GM21423 (cell line): Measurements from ENCODE around the gene SLC5A10.

Experiments used
- ATAC-seq: cut with Tn5 transposase; IDR thresholded peaks from one replicate; pipeline ENCODE4 v1.9.1; 2021; ENCODE audit warnings: mild to moderate bottlenecking, moderate library complexity; ENCODE audit not compliant: unreplicated experiment

SLC5A10 gene

GRCh38 chr17:18981642-18982424 lies 29.9 kb downstream of the SLC5A10 start:
- ATAC-seq: no peak

GRCh38 chr17:18984273-18985114 lies 32.5 kb downstream of the SLC5A10 start:
- no peak for ATAC-seq

- no peak for ATAC-seq
These were observed 33.5 kb downstream of the SLC5A10 start for GRCh38 chr17:18985475-18985874.

- no peak for ATAC-seq
These were observed 34.7 kb downstream of the SLC5A10 start for GRCh38 chr17:18986541-18987229.

- no peak for ATAC-seq
These were observed 35.3 kb downstream of the SLC5A10 start for GRCh38 chr17:18987230-18987610.

DNA sequence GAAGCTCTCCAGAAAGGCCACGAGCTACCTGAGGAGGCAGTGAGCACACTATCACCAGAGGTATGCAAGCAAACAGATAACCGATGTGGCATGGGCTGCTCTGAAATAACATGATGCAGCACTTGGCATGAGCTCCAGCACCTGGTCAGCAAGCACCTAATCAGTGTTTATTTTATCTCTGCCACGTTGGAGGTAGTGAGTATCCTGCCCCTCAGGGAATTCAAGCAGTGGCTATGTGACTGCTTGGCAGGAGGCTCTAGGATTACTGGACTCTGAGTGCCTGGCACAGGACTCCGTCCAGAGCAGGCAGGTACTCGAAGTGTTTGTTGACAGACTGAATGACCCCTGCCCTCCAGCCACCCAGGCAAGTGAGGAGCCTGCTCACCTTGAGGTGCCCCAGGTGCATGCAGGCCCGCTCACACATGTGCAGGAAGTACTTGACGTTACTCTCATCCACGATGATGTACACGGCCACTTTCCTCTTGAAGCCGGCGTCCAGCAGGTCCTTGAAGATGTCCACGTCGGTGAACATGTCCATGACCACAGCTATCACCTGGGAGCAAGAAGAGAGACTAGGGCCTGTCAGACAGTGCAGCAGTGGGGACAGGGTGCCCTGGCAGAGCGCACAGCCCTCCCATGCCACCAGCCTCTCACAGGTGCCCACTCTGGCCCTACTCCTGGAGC lies 36.0 kb downstream of the SLC5A10 start:
- ATAC-seq: no peak

DNA sequence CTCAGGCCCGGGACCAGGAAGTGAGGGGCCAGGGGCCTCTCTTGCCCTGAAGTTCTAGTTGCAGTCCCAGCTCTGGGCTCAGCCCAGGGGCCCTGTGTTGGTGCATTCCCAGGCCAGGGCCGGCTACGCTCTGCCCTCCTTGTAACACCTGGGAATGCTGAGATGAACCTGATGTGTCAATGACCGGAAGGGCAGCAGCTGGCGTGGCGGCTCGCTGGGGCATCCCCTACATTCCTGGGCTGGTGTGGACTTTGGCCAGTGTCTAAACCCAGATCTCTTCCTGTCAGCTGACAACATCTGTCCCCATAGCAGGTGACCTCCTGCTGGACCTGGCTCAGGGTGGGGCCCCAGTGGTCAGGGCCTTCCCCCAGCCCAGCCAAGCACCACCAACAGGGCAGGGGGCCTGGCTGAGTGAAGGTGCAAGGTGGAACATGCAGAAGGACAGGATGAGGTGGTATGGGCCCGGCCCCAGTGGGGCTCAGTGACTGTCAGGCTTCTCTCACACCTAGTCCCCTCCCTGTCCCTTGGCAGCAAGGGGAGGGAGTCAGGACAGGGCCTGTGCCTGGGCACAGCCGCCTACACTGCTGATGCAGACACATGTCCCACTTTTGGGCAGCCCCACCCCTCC lies 36.7 kb downstream of the SLC5A10 start:
- no peak for ATAC-seq

- no peak for ATAC-seq
These were observed 38.4 kb downstream of the SLC5A10 start for GRCh38 chr17:18990331-18990730.

- no peak for ATAC-seq
These were observed 39.8 kb downstream of the SLC5A10 start for GRCh38 chr17:18991531-18992315.

GRCh38 chr17:18992454-18993130 lies 40.6 kb downstream of the SLC5A10 start:
- no peak for ATAC-seq

DNA sequence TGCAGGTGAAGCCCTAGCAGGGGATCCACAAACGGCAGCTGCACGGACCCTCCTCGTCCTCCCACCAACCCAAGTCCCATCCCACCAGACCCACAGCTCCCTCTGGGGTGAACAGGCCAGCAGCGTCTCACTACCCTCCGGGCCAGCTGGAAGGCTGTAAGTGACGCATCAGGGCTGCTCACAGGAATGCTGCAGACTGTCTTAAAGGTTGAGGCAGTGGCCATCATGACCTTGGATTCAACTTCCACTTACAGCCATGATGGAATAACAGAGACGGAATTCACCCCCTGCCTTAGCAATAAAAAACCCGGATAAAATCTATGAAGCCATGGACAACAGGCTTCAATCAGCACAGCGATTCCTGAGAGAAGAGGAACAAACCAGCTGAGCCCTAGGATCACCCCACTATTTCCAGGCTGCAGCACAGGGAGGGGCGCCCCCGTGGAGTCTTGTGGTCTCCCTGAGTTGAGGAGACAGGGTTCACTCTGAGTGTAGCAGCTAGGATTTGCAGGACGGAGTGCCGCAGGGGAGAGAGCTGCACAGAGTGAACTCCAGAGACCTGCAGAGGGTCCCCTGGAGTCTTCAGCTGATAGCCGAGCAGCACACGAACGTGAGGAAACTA lies 42.1 kb downstream of the SLC5A10 start:
- no peak for ATAC-seq

DNA sequence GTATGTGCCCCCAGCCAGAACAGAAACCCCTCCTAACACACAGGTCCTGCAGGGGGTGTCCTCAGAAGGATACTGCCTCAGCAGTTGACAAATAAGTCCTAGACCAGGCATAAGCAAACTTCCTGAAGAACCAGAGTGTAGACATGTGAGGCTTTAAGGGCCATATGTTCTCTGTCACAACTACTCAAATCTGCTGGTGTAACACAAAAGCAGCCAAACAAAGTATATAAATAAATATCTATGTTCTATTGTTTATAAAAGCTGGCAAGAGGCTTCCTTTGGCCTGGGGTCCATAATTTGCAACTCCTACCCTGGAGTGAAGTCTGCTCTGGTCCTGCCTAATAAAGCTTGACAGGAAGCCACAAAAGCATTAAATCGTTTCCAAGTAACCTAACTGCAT lies 42.7 kb downstream of the SLC5A10 start:
- ATAC-seq: no peak

DNA sequence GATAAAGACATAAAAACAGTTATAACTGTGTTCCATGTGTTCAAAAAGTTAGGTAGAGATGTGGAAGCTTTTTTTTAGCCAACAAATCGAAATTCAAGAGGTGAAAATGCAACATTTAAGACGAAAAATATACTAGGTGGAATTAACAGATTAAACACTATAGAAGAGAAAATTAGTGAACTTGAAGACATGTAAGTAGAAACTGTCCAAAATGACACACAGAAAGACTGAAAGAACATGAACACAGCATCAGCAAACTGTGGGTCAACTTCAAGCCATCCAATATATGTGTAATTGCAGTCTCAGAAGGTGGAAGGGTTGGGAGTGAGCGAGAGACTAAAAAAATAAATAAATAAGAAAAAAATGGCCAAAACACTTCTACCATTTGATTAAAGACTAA lies 43.3 kb downstream of the SLC5A10 start:
- no peak for ATAC-seq

DNA sequence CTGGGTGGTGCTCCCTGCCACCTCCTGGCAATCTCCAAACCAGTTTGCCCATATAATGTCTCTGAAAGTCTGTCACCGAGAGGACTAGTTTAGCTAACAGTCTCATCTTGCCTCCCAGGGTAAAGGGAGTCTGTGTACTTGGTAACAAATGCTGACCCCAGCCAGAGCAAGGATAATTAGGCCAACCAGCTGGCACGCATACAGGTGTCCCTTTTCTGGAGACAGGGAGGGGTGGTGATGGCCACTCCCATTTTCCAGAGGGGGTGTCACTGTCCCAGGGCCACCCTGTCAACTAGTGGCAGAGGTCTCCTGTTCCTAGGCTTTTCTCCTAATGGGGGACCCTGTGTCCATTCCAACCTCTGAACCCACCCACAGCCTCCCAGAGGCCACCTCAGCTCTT lies 44.5 kb downstream of the SLC5A10 start:
- ATAC-seq: no peak

DNA sequence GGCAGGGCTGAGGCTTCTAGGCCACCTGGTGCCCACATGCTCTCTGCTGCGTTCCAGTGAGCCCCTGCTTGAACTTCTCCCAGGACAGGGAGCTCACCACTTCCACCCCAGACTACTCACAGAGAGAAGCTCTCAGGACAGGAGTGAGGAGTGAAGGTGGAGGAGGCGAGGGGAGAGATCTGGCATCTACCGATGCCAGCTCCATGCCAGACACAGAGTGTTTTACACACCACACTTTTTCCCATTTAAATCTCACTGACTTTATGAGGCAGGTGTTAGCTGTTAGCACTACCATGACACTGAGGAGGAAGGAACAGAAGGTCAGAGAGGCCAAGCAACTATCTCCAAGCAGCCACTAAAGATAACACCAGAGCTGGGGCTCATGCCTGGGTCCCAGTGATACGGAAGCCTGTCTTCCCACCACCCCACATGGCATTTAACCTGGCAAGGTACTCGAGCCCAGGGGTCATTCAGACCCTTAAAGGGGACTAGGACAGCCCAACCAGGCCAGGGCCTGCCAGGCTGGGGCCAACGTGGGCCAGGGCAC lies 45.8 kb downstream of the SLC5A10 start:
- no peak for ATAC-seq

GRCh38 chr17:18999394-18999793 lies 47.4 kb downstream of the SLC5A10 start:
- no peak for ATAC-seq

DNA sequence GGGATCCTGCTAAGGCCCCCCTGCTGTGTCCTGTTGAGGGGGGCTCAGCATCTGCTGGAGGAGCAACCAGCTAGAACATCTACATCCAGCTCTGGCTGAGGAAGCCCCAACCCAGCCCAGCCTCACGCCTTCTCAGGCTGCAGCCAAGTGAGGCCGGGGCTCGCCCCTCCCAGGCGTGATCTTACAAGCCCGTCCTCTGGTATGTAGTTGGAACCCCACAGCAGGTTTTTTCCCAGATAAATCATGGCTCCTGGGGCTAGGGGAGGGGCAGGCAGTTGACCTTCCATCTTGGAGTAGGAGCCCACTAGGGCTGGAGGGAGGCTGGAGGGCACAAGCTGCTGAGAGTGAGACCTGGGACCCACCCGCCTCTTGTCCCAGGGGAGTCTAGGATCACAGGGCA lies 47.9 kb downstream of the SLC5A10 start:
- no peak for ATAC-seq

DNA sequence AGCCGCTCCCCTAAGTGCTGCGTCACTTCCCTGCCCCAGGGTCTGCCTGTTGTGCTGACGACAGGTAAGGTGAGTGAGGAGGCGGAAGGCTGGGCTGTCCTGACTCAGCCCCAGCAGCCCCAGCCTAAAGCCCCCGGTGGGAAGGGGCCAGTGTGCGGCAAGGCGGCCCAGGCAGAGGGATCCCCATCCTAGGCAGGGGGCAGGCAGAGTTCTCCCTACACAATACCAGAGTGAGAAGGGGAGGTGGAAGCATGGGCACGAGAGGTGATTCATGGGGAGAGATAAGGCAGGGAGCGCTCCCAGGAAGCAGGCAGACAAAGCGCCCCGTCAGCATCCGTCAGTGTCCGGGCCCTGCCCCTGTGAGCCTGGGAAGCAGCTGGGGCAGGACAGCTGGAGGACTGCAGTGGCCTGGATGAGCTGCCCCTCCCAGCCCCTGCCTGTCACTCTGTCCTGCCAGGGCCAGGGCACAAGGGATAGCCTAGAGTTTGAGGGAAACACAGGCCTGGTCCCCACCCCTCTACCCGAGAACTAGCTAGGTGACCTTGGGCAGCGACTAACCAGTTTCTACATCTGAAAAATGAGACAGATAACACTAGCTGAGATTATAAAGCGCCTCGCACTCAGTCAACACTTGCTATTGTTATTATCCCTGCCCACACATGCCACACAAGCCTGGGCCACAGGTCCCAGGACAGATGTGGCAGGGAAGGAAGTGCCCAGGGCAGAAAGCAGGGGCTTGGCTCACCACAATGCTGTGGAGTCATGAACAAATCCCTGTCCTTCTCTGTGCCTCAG lies 48.8 kb downstream of the SLC5A10 start:
- ATAC-seq: no peak
